CD4-positive, alpha-beta T cell treated with Interleukin-4 for 1 hour (primary cell): ENCODE results near the gene SOX12.
"Not testable (repeated sequence)": the region's sequence is repeated elsewhere in the genome, so short reads cannot be mapped to it uniquely, and the experiment has no call there.

ENCODE experiments used
- DNase-seq, 2 donors: peaks; one replicate each; pipeline ENCODE4 v3.0.0-alpha.2; 2020 to 2022

SOX12 gene

GRCh38 chr20:329851-330232 is 4.5 kb downstream of the SOX12 start:
- no peak for DNase-seq

DNA sequence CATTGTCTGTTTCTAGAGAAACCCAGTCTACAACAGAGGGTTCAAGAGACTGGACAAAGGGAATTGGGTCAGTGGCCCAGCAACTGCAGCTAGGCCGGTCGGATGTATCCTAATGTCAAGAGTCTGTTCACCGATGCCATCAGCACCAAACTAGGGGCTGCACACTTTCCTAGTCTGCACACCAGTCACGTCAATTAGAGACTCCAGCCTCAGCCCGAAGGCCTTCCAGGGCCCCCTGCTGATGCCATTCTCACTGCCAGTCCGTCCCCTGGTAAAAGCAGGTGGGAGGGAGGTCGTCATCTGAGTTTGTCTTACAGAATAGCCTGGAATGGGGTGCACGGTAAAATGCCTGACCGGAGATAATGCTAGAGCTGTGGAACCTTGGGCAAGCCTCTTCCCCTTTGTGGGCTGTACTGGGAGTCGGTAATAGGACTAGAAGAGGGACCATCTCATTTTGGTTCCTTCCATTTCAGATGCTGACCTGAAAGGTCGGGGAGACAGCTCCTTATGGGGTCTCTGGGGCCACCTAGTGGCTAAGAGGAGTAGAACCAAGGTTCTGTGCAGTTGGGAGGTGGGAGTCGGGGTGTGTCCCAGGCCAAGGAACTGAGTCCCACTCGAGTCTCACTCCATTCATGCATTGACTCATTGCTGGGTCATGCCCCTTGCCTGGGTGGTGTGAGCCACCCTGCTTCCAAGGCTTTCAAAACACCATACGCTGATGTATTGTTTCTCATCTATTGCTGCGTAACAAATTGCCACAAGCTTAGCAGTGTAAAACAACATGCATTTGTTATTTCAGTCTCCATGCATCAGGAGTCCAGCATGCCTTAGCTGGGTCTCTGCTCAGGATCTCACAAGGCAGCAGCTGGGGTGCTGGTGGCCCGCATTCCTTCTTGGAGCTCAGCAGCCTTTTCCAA is 5.1 kb downstream of the SOX12 start:
- peak; percentile 77 to 78 for DNase-seq

DNA sequence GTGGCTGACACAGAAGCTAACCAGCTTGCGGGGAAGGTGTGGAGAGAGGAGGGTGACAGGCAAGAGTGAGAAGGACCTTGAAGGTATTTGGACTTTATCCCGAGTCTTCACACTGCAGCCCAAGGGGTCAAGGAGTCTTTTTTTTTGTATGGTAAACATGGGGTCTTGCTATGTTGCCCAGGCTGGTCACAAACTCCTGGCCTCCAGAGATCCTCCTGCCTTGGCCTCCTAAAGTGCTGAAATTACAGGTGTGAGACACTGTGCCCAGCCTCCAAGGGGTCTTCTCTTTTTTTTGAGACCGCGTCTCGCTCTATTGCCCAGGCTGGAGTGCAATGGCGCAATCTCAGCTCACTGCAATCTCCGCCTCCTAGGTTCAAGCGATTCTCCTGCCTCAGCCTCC is 9.2 kb downstream of the SOX12 start:
- no peak for DNase-seq

GRCh38 chr20:336040-336439 is 10.7 kb downstream of the SOX12 start:
- DNase-seq = not testable (repeated sequence)

- DNase-seq = no peak
These were observed 16.3 kb downstream of the SOX12 start for GRCh38 chr20:341682-342081.

DNA sequence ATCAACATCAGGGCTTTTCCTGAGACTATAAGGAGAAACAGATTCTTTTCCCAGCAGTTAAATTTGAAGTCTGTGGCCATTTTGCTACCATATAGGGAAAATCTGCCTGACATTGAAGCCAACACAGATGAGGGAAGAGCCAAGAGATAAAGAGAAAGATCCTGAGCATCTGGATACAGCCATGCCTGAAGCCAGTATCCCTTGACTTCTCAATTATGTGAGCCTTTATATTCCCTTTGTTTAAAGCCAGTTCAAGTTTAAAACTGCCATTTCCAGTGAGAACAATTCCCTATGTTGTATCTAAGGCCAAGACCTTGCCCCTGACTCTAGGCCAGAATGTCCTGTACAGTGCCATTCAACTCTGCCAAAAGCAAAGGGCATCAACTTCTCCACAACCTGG is 17.8 kb downstream of the SOX12 start:
- DNase-seq = no peak

DNA sequence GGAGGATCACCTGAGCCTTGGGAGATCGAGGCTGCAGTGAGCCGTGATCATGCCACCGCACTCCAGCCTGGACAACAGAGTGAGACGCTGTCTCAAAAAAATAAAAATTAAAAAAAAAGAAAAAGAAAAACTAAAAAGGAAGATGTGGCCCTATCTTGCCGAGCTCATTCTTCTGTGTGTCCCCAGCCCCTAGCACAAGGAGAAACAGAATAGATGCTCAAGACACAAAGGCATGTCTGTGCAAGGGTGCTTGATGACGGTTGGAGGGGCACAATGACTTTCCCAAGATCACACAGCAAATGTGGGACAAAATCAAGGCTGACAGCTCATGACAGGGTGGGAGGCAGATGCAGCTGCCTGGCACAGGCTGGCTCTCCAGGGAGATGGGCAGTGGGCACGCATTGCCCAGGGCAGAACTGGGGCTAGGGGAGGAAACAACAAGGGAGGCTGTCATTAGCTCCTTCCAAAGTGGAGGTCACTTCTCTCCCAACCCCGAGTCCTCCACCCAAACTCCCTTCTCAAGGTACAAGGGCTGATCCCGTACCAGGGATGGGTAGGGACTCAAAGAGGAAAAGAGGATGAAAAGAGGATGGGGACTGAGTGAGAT is 20.8 kb downstream of the SOX12 start:
- no peak for DNase-seq

DNA sequence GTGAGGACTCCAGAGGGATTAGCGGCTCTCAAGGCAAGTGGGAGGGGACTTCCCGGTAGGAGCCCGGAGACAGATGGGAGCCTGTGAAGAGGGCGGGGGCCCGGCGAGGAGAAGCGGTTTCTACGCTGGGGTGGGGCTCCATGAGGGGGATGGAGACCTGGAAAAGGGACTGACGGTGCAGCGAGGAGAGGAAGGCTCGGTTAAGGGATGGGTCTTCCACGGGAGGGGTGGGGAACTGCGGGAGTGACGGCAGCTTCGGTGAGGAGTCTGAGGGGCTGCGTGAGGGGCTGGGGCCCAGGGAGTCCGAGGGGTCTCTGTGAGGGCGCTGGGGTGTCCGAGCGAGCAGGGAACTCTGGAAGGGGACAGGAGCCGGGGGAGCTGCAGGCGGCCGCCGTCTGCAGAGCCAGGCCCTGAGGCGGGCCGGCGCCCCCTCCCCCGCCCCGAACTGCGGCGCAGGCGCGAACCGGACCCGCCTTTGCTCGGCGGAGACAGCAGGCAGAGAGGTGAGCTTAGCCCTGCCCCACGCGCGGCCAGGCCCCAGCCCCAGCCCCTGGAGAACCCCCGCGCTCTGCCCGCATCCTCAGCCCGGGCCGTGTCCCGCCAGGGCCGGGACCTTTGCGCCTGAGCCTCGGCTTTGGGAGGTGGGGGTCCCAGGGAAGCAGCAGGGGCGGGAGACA is 21.4 kb downstream of the SOX12 start, which contains the start of gene NRSN2:
Gene NRSN2 (plus strand): TSS at position 472 of the 677 bp plus-strand sequence. CDS start 2,533 bp downstream, outside the sequence.
- DNase-seq = no peak

DNA sequence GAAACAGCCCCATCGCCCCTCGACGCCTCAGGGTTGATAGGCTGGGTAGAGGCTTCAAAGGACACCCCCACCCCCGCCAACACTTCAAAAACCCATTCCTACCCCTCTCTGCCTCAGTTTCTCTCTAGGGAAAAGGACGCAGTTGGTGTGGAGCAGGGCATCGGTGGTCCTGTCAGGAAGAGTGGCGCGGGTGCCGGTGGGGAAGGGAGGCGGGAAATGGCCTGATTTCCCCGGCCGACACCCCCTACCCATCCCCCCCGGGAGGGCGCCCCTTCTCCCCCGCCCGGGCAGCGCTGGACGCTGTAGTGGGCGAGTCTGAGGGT is 21.9 kb downstream of the SOX12 start:
- DNase-seq = no peak

DNA sequence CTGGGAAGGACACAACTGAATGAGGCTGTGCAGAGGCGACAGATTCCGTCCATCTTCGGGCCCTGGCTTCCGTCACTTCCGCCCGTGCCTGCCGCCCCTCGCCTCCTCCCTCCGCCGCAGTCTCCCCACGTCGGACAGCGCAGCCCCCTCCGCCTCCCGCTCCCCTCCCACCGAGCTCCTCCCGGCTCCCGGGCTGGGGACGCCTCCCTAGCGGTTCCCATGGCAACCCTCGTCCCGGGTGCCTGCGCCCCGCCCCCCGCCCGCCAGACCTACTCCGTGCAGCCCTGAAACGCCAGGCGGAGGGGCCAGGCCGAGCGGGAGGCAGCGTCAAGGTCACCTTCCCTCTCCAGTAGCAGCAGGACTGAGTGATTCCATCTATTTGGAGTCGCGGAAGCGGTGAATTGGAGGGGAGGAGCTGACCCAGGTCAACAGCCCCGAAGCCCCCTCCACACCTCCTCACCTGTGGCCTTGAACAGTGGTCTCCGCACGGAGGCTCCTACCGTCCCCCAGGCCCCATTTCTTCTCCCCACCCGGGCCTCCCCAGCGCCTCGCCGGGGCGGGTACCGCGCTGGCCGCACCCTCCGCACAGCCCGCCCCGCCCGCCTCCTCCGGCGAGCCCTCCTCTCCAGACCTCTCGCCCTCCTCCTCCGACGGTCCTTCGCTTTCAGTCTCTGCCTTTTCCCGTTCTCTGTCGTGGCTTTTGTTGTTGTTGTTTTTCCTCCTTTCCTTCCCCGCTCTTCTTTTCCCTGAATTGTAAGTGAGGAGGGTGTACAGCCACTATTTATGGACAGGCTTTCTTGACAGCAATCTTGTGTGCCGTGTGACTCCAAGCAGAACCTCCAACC is 22.5 kb downstream of the SOX12 start:
- DNase-seq = peak; percentile 70 to 71

GRCh38 chr20:348972-349841 is 23.9 kb downstream of the SOX12 start:
- DNase-seq = no peak

GRCh38 chr20:353166-353565 is 27.8 kb downstream of the SOX12 start:
- DNase-seq = no peak

DNA sequence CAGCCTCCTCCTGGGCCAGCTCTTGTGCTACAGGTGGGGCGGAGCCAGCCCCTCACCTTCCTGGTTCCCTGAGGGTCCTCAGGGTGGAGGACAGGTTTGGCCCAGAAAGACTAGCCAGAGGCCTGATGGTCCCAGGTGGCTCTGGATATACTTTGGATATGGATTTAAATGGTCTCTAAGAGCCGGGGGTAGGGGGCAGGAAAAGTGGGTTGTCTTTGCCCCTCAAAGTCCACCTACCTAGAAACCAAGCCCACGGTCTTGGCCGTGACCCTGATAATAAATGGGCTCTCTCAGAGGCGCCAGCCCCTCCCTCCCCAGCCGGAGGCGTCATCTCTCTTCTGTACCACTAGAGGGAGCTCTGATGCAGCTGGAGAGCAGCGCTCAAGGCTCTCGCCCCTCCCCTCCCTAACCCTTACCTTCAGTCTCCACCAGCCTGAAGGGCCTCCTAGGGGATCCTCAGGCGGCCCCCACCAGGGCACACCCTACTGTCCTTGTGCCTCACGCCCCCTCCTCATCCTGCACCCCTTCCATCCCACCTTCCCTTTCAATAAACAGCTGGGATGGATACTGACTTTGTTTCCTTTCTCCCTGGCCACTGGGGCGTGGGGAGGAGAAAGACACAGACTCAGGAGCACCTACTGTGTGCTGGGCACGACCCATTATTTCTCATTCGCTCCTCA is 29.1 kb downstream of the SOX12 start:
- peak; percentile 82 to 87 for DNase-seq

DNA sequence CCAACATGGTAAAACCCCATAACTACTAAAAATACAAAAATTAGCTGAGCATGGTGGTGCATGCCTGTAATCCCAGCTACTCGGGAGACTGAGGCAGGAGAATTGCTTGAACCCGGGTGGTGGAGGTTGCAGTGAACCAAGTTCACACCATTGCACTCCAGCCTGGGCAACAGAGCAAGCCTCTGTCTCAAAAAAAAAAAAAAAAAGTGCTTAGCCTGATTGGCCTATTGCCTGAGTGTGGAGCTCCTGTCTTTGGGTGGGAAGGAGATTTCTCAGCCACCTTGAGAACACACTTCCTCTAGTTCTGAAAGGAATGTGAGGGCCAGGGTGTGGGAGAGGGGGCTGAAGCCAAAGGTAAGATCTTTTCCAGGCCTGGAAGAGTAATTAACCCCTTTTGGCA is 30.8 kb downstream of the SOX12 start:
- not testable (repeated sequence) for DNase-seq

DNA sequence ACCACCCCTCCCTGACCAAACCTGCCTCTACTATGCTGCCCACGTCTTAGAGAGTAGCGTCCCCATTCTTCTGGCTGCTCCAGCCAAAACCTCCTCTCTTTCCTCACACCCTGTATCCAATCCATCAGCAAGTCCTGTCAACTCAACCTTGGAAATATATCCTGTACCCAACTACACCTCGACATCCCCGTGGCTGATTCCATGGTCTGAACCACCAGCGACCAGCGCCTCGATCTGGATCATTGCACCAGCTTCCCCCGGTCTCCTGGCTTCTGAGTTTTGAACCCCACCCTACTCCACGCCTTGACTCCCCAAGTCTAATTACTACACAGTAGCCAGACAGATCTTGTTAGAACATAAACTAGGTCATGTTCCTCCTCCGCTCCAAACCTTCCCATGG is 31.4 kb downstream of the SOX12 start:
- no peak for DNase-seq

- DNase-seq = no peak
These were observed 33.7 kb downstream of the SOX12 start for GRCh38 chr20:358891-359555.

DNA sequence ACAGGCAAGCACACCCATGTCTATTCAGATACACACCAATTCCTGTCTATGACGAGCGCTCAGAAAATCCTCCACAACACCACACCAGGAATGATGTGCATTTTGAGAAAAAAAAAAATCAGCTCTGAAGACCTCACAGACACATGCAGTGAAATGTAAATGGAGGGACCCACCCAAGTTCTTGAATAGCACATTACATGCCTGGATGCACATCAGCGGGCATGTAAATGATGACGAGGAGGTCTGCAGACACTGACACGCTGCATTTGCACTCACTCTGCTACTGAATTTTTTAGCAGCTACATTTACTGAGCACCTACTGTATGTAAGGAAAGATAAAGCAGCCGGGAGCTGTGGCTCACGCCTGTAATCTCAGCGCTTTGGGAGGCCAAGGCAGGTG is 36.2 kb downstream of the SOX12 start:
- no peak for DNase-seq

DNA sequence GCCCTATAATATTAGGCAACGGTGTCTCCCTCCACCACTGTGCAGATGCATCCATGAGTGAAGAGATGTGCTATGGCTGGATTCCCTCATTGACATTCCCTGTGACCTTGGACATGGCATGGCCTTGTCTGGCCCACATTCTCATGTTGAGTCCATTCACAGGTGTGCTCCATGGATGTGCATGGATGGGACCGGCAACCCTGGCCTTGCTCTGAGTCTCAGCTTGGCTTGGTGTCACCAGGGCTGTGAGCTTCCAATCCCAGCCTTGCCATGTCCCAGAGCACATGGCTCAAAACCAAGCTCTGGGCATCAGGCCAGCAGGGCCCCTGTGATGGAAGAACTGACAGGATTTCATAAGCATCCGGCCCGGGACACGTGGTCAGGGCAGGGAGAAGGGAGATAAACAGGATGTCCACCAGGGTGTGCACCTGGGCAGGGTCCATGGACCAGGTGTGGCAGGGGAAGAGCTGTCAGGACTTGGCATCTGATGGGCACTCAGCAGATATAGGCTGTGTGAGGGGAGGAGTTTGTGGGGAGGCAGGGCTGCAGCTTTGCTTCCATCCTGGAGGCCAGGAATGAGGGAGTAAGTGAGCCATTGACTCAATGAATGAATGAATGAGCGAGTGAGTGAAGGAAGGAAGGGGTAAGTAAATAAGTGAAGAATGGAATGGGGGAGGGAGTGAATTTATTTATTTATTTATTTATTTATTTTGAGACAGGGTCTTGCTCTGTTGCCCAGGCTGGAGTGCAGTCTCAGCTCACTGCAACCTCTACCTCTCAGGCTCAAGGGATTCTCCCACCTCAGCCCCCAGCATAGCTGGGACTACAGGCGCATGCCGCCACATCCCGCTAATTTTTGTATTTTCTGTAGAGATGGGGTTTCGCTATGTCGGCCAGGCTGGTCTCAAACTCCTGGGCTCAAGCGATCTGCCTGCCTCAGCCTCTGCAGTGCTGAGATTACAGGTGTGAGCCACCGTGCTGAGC is 37.2 kb downstream of the SOX12 start:
- peak; percentile 28 to 53 for DNase-seq

- no peak for DNase-seq
These were observed 38.1 kb downstream of the SOX12 start for GRCh38 chr20:363319-364078.
